Sciatic nerve (tissue), 1 donor: ENCODE measurements around the gene ELMO1. TPM values are rescaled to one million over a fixed set of nuclear protein-coding genes. Genes with fewer than 3 reads are reported as not detected.

Source experiments
- microRNA-seq: library from miRNA; unstranded; fragments of <30 nt; microRNA quantifications from one replicate; pipeline ENCODE4 v1.2.0, GENCODE V29; 2020
- total RNA-seq: library from RNA; stranded (reverse); fragmentation: NEBNext Ultra II Directional; extraction: Animal tissue kit (Norgen Biotek cat#: 25700); gene quantifications from one replicate; pipeline ENCODE4 v1.2.1, GENCODE V29; 2021
- donor health status: DM: no; HTN: no; CAD: no.

ELMO1 gene
- total RNA-seq, 1 donor from 2014 or later: 151 TPM

Small RNA genes within 50 kb of the gene (microRNA-seq; reads per million reads assigned to microRNA genes)
- not detected for gene MIR1200

Other genes starting within 250 kb of the ELMO1 start
- gene GPR141, start 234.9 kb upstream of the ELMO1 start, total RNA-seq: 1.8 TPM